ENCODE measurements around the gene CD83. TPM values are rescaled to one million over a fixed set of nuclear protein-coding genes. Genes with fewer than 3 reads are reported as not detected.

CD83 gene
- polyA plus RNA-seq, 1 donor (not counting 4 experiments of a cell fraction or from before 2014, with no cell fraction given) = 3.4 TPM

- TF ChIP-seq CTCF (optimal IDR thresholded peaks at IDR 0.05 in 1 of 3, IDR thresholded peaks at IDR 0.05 in 1 of 3, conservative IDR thresholded peaks at IDR 0.05 in 1 of 3; ENCODE audit: extremely low read depth in 1 of 3, insufficient read depth in 2 of 3, low read length in 3 of 3) = no peak
- no peak for TF ChIP-seq EZH2 (IDR thresholded peaks at IDR 0.05; ENCODE audit: low read length)
- no peak overlapping the region for H2AFZ ChIP-seq (ENCODE audit: control insufficient read depth, low read length)
- H3K9me1 ChIP-seq (ENCODE audit: control insufficient read depth, extremely low read depth, insufficient read depth, low read length) = no peaks in the 10 kb centered on the region
- no peaks in the 10 kb centered on the region for H3K36me3 ChIP-seq (ENCODE audit: control insufficient read depth in 2 of 2, extremely low read depth in 1 of 2, insufficient read depth in 2 of 2, low read length in 2 of 2)
- DNase-seq (ENCODE audit: low read depth, low spot score) = no peak
- no peak overlapping the region for H3K27ac ChIP-seq (ENCODE audit: control insufficient read depth, insufficient read depth, low read length)
- FAIRE-seq = no peak
- no peak overlapping the region for H3K4me2 ChIP-seq (ENCODE audit: control insufficient read depth, extremely low read depth, insufficient read depth, low read depth, low read length)
- no peaks in the 10 kb centered on the region for H3K9me3 ChIP-seq (ENCODE audit: control insufficient read depth, low read depth, low read length)
- H3K4me1 ChIP-seq (ENCODE audit: control insufficient read depth, extremely low read depth, insufficient read depth, low read length) = peaks cover 9% of the 10 kb centered on the region
- no peaks in the 10 kb centered on the region for H4K20me1 ChIP-seq (ENCODE audit: control insufficient read depth, extremely low read depth, insufficient read depth, low read length)
- dilution Hi-C loops (cut with MboI; ENCODE audit: extremely low pct_ligation_motif_present, low sequenced_read_pairs) = no loop called here
- H3K79me2 ChIP-seq (ENCODE audit: control insufficient read depth, insufficient read depth, low read length) = no peaks in the 10 kb centered on the region
- H3K27me3 ChIP-seq (ENCODE audit: control insufficient read depth, extremely low read depth, insufficient read depth, low read length) = no peaks in the 10 kb centered on the region
- H3K4me3 ChIP-seq (ENCODE audit: control insufficient read depth in 2 of 3, extremely low read depth in 1 of 3, insufficient read depth in 2 of 3, low read depth in 1 of 3, low read length in 3 of 3) = no peak overlapping the region
- H3K9ac ChIP-seq (ENCODE audit: control insufficient read depth, extremely low read depth, insufficient read depth, low read length) = no peak overlapping the region
Observed at GRCh38 chr6:14130435-14131075, 13.0 kb downstream of the CD83 start.

GRCh38 chr6:14131579-14131978 is 14.0 kb downstream of the CD83 start:
- Histone ChIP-seq H3K9ac (ENCODE audit: control insufficient read depth, extremely low read depth, insufficient read depth, low read length) (no peak overlapping the region), H3K36me3 (ENCODE audit: control insufficient read depth in 2 of 2, extremely low read depth in 1 of 2, insufficient read depth in 2 of 2, low read length in 2 of 2) (no peaks in the 10 kb centered on the region), H4K20me1 (ENCODE audit: control insufficient read depth, extremely low read depth, insufficient read depth, low read length) (no peaks in the 10 kb centered on the region), H3K27ac (ENCODE audit: control insufficient read depth, insufficient read depth, low read length) (no peak overlapping the region), H3K27me3 (ENCODE audit: control insufficient read depth, extremely low read depth, insufficient read depth, low read length) (no peaks in the 10 kb centered on the region), H3K4me1 (ENCODE audit: control insufficient read depth, extremely low read depth, insufficient read depth, low read length) (peaks cover 9% of the 10 kb centered on the region), H3K4me2 (ENCODE audit: control insufficient read depth, extremely low read depth, insufficient read depth, low read depth, low read length) (no peak overlapping the region), H3K79me2 (ENCODE audit: control insufficient read depth, insufficient read depth, low read length) (no peaks in the 10 kb centered on the region), H3K4me3 (ENCODE audit: control insufficient read depth in 2 of 3, extremely low read depth in 1 of 3, insufficient read depth in 2 of 3, low read depth in 1 of 3, low read length in 3 of 3) (no peak overlapping the region), H3K9me1 (ENCODE audit: control insufficient read depth, extremely low read depth, insufficient read depth, low read length) (no peaks in the 10 kb centered on the region), H2AFZ (ENCODE audit: control insufficient read depth, low read length) (no peak overlapping the region), H3K9me3 (ENCODE audit: control insufficient read depth, low read depth, low read length) (no peaks in the 10 kb centered on the region)
- TF ChIP-seq EZH2 (IDR thresholded peaks at IDR 0.05; ENCODE audit: low read length) (no peak), CTCF (optimal IDR thresholded peaks at IDR 0.05 in 1 of 3, IDR thresholded peaks at IDR 0.05 in 1 of 3, conservative IDR thresholded peaks at IDR 0.05 in 1 of 3; ENCODE audit: extremely low read depth in 1 of 3, insufficient read depth in 2 of 3, low read length in 3 of 3) (no peak)
- DNase-seq (ENCODE audit: low read depth, low spot score) = no peak
- dilution Hi-C loops (cut with MboI; ENCODE audit: extremely low pct_ligation_motif_present, low sequenced_read_pairs) = no loop called here
- no peak for FAIRE-seq

All from keratinocyte (primary cell).